ENCODE results near the gene UBALD2.

The UBALD2 gene

GRCh38 chr17:76279742-76280287, 14.7 kb downstream of the UBALD2 start:
- TF ChIP-seq CTCF (IDR thresholded peaks at IDR 0.05; ENCODE audit: low read depth, low read length), result no peak

GRCh38 chr17:76280650-76281049, 15.5 kb downstream of the UBALD2 start:
- no peak for TF ChIP-seq CTCF (IDR thresholded peaks at IDR 0.05; ENCODE audit: low read depth, low read length)
- no peak for DNase-seq (ENCODE audit: extremely low read depth, low read depth)

More at GRCh38 chr17:76279742-76280287, 14.7 kb downstream of the UBALD2 start:
- DNase-seq (ENCODE audit: extremely low read depth, low read depth), result no peak

- no peak for TF ChIP-seq CTCF (IDR thresholded peaks at IDR 0.05; ENCODE audit: low read depth, low read length)
- no peak for DNase-seq (ENCODE audit: extremely low read depth, low read depth)
Measured at GRCh38 chr17:76281573-76282371, 16.6 kb downstream of the UBALD2 start.

- no peak for DNase-seq (ENCODE audit: extremely low read depth, low read depth)
- no peak for TF ChIP-seq CTCF (IDR thresholded peaks at IDR 0.05; ENCODE audit: low read depth, low read length)
Measured at GRCh38 chr17:76292567-76292966, 27.4 kb downstream of the UBALD2 start.

GRCh38 chr17:76293106-76293505, 28.0 kb downstream of the UBALD2 start:
- no peak for TF ChIP-seq CTCF (IDR thresholded peaks at IDR 0.05; ENCODE audit: low read depth, low read length)
- DNase-seq (ENCODE audit: extremely low read depth, low read depth), result no peak

GRCh38 chr17:76296186-76296585, 31.0 kb downstream of the UBALD2 start:
- no peak for DNase-seq (ENCODE audit: extremely low read depth, low read depth)
- no peak for TF ChIP-seq CTCF (IDR thresholded peaks at IDR 0.05; ENCODE audit: low read depth, low read length)

- DNase-seq (ENCODE audit: extremely low read depth, low read depth), result no peak
- TF ChIP-seq CTCF (IDR thresholded peaks at IDR 0.05; ENCODE audit: low read depth, low read length), result no peak
Measured at GRCh38 chr17:76296889-76297288, 31.7 kb downstream of the UBALD2 start.

Data from AG09319 (cell line).